Left lung (tissue), 10 donors: Measurements from ENCODE around the gene DNASE1L2. TPM values are rescaled to one million over a fixed set of nuclear protein-coding genes. Genes with fewer than 3 reads are reported as not detected.
A peak's percentile ranks its signal among the peaks of the same experiment; 100 is the strongest.

ENCODE experiments used
- ATAC-seq: fragments of 200-7000 bp; cut with Tn5 transposase; one replicate; pipeline ENCODE4 v1.9.1; 2020; ENCODE audit warnings: moderate library complexity
- DNase-seq, 4 donors: peaks; one replicate each; pipeline ENCODE4 v3.0.0-alpha.2; 2013 to 2020
- H3K27ac ChIP-seq, 2 donors: fragments of 200-600 bp; sonication (generic) in 1 of 2; one replicate each; pipeline versions ENCODE4 v1.5.0 to v1.8.0; 2020 to 2021
- H3K27me3 ChIP-seq, 2 donors: fragments of 200-600 bp; sonication (generic) in 1 of 2; one replicate each; pipeline versions ENCODE4 v1.5.0 to v1.8.0; 2020 to 2021
- H3K36me3 ChIP-seq, 2 donors: fragments of 200-600 bp; sonication (generic) in 1 of 2; one replicate each; pipeline versions ENCODE4 v1.5.0 to v1.8.0; 2020 to 2021
- H3K4me1 ChIP-seq, 2 donors: fragments of 200-600 bp; one replicate each; pipeline ENCODE4 v1.8.0; 2021
- H3K4me3 ChIP-seq, 2 donors: fragments of 200-600 bp; sonication (generic) in 1 of 2; one replicate each; pipeline versions ENCODE4 v1.5.0 to v1.8.0; 2020 to 2021; ENCODE audit warnings: mild to moderate bottlenecking in 1 of 2
- H3K9me3 ChIP-seq, 2 donors: fragments of 200-600 bp; sonication (generic) in 1 of 2; one replicate each; pipeline versions ENCODE4 v1.5.0 to v1.8.0; 2020 to 2021
- intact Hi-C, 2 donors: fragments of 100-400 bp; cut with DNase I; formaldehyde crosslinking; loops; one replicate each; pipeline versions ENCODE4 v1.11.2 to v1.14.2; 2022
- polyA plus RNA-seq, 6 donors: library from polyadenylated mRNA; unstranded; fragments of 120-200 nt; gene quantifications; one replicate each; pipeline ENCODE4 v1.2.1, GENCODE V29; 2013; ENCODE audit not compliant: insufficient read length in 6 of 6
- total RNA-seq, 2 donors: library from RNA; stranded (reverse); fragmentation: NEBNext Ultra II Directional; extraction: Animal tissue kit (Norgen Biotek cat#: 25700); gene quantifications; one replicate each; pipeline ENCODE4 v1.2.1, GENCODE V29; 2021
- TF ChIP-seq, protein P1 (sequence below), 2 donors: fragments of 200-600 bp; sonication (generic) in 1 of 2; IDR thresholded peaks; one replicate each; pipeline versions ENCODE4 v1.5.0 to v1.8.0; 2021; ENCODE audit warnings: antibody characterized with exemption in 2 of 2
- donor health status: DM: no; HTN: yes; CAD: no.
- donor health status: DM: no; HTN: no; CAD: no.

The DNASE1L2 gene
- total and polyA plus RNA-seq, 8 donors = 0.27 to 1.7 (median 0.99) TPM

DNA sequence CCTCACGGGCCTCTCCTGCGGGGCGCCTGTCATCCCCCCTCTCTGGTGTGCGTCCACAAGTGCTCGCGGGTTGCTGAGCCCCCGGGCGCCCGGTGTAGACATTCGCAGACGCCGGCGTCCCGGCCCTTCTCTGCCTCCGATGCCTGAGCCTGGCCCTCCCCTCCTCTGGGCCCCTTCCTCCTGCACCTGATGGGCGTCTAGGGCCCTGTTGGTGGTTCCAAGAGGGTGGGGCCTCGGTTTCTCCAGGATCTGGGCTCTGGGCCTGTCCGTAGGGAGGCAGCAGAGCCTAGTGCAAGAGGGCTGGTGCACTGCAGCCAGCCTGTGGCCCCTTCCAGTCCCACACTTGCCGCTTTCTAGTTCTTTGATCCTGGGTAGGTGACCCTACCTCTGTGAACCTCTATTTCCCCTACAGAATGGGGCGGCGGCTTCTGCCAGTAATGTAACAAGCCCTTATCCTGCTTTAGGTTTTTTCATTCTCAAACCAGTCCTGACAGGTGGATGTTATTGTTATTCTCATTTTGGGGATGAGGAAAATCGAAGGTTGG lies 12.2 kb upstream of the DNASE1L2 start:
- peak overlapping the region; percentile 75 to 94 for H3K27ac ChIP-seq
- H3K4me3 ChIP-seq = peak overlapping the region; percentile 98 to 100
- no peaks in the 10 kb centered on the region for H3K9me3 ChIP-seq
- ATAC-seq = peak; percentile 73
- peaks cover 0 to 12% of the 10 kb centered on the region in 2 donors for H3K36me3 ChIP-seq
- DNase-seq = peak in 2 of 4 donors; percentile 38 to 61
- peaks cover 9 to 34% of the 10 kb centered on the region in 2 donors for H3K4me1 ChIP-seq
- TF ChIP-seq, protein P1, sequence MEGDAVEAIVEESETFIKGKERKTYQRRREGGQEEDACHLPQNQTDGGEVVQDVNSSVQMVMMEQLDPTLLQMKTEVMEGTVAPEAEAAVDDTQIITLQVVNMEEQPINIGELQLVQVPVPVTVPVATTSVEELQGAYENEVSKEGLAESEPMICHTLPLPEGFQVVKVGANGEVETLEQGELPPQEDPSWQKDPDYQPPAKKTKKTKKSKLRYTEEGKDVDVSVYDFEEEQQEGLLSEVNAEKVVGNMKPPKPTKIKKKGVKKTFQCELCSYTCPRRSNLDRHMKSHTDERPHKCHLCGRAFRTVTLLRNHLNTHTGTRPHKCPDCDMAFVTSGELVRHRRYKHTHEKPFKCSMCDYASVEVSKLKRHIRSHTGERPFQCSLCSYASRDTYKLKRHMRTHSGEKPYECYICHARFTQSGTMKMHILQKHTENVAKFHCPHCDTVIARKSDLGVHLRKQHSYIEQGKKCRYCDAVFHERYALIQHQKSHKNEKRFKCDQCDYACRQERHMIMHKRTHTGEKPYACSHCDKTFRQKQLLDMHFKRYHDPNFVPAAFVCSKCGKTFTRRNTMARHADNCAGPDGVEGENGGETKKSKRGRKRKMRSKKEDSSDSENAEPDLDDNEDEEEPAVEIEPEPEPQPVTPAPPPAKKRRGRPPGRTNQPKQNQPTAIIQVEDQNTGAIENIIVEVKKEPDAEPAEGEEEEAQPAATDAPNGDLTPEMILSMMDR (IDR thresholded peaks at IDR 0.05) = no peak
- intact Hi-C loops = no loop called here
- H3K27me3 ChIP-seq = no peaks in the 10 kb centered on the region

DNA sequence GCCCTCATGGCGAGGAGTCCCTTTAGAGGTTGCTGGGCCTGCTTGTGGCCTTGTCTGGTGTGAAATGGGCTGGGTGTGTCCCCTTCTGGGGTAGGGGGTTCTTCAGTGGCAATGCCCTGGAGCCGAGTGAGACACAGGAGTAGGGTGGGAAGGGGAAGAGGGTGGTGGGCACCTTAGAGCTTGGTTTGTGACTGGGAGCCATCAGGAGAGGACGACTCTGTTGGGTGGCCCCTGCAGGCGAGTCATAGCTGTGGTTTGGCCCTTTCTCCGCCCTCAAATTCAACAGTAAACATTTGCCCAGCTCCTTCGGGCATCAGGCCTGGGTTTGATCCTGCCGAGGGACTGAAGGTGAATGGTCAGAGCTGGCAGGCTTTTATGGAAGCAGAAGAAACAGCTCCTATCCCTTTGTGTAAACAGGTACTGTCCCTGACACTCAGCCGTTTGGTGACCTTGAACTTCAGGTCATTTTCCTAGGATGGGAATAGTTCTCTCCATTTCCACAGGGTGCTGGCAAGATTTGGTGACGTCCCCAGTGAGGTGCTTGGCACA lies 9.9 kb upstream of the DNASE1L2 start:
- H3K9me3 ChIP-seq = no peaks in the 10 kb centered on the region
- H3K36me3 ChIP-seq = peaks cover 0 to 35% of the 10 kb centered on the region in 2 donors
- no peak overlapping the region for H3K4me3 ChIP-seq
- TF ChIP-seq, protein P1 (IDR thresholded peaks at IDR 0.05) = no peak
- intact Hi-C loops = no loop called here
- peaks cover 9 to 34% of the 10 kb centered on the region in 2 donors for H3K4me1 ChIP-seq
- no peak overlapping the region for H3K27ac ChIP-seq
- ATAC-seq (no peak), DNase-seq (no peak)
- no peaks in the 10 kb centered on the region for H3K27me3 ChIP-seq

DNA sequence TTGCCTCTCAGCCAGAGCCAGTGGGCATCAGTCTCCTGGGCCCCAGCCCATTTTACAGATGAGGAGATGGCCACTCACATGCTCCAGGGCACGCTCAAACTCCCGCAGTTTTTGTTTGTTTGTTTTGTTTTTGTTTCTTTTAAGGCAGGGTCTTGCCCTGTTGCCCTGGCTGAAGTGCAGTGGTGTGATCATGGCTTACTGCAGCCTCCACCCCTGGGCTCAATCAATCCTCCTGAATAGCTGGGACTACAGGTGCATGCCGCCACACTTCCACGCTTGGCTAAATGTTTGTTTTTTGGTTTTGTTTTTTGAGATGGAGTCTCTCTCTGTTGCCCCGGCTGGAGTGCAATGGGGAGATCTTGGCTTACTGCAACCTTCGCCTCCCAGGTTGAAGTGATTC lies 9.3 kb upstream of the DNASE1L2 start:
- TF ChIP-seq, protein P1 (IDR thresholded peaks at IDR 0.05) = no peak
- H3K4me1 ChIP-seq = peaks cover 9 to 34% of the 10 kb centered on the region in 2 donors
- no peak overlapping the region for H3K4me3 ChIP-seq
- H3K27ac ChIP-seq = no peak overlapping the region
- ATAC-seq (no peak), DNase-seq (no peak)
- intact Hi-C loops = no loop called here
- no peaks in the 10 kb centered on the region for H3K27me3 ChIP-seq
- peaks cover 0 to 41% of the 10 kb centered on the region in 2 donors for H3K36me3 ChIP-seq
- H3K9me3 ChIP-seq = no peaks in the 10 kb centered on the region

DNA sequence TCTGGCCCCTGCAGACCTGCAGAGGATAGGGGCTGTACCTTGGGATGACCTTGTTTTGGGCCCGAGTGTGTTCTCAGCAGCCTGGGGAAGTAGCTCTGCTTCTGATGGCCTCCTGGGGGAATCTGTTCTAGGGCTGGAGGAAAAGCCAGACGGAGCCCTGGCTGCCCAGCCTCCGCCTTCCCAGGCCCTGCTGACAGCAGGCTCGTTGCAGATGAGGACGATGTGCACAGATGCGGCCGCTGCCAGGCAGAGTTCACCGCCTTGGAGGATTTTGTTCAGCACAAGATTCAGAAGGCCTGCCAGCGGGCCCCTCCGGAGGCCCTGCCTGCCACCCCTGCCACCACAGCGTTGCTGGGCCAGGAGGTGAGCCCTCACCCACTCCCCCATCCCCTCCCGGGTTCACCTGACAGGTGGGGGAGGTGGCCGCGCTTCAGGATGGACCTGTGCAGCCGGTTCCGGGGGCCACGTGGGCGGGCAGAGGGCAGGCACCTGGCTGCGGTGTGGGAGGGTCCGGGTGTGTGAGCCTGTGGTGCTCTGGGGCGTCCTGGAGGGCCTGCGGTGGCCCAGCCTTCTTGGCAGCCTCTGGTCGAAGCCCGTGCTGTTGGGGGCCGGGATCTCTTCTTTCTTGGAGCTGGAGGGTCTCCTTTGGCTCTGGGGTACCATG lies 8.0 kb upstream of the DNASE1L2 start:
- H3K9me3 ChIP-seq = no peaks in the 10 kb centered on the region
- H3K4me1 ChIP-seq = peaks cover 9 to 29% of the 10 kb centered on the region in 2 donors
- peaks cover 0 to 55% of the 10 kb centered on the region in 2 donors for H3K36me3 ChIP-seq
- TF ChIP-seq, protein P1 (IDR thresholded peaks at IDR 0.05) = no peak
- intact Hi-C loops = no loop called here
- no peak overlapping the region for H3K27ac ChIP-seq
- no peak overlapping the region for H3K4me3 ChIP-seq
- no peak for DNase-seq
- no peak for ATAC-seq
- H3K27me3 ChIP-seq = no peaks in the 10 kb centered on the region

DNA sequence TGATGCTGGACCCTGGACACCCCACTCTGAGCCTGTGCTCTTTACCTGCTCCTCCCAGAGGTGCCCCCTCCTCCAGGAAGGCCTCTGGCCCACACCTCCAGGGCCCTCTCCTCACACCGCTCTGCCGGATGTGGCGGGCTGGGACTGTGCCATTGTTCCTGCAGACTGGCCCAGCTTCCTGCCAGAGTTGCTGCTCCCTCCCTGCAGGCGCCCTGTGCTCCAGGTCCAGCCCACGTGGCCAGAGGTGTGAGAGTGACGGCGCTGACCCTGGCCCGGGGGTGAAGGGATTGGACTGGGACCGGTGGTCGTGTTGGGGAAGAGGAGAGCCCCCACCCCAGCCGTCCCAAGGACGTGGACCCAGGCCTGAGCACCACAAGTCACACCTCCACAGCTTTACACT lies 7.2 kb upstream of the DNASE1L2 start:
- no peaks in the 10 kb centered on the region for H3K9me3 ChIP-seq
- no peak overlapping the region for H3K27ac ChIP-seq
- peaks cover 0 to 63% of the 10 kb centered on the region in 2 donors for H3K36me3 ChIP-seq
- ATAC-seq = no peak
- H3K27me3 ChIP-seq = no peaks in the 10 kb centered on the region
- TF ChIP-seq, protein P1 (IDR thresholded peaks at IDR 0.05) = no peak
- DNase-seq = no peak
- peaks cover 9 to 26% of the 10 kb centered on the region in 2 donors for H3K4me1 ChIP-seq
- intact Hi-C loops = no loop called here
- no peak overlapping the region for H3K4me3 ChIP-seq
